Inflammatory macrophage (primary cell): Measurements from ENCODE around the gene SAMD7.

Source experiments
- DNase-seq, 2 donors: peaks; one replicate each; pipeline ENCODE4 v3.0.0-alpha.2; 2020 to 2022
- total RNA-seq, 18 experiments: gene quantifications; one replicate each; lab custom pipeline; 2026; ENCODE audit warnings: mixed read lengths in 6 of 18, inconsistent platforms in 2 of 18; lab: John Stamatoyannopoulos, UW

SAMD7 gene, protein sequence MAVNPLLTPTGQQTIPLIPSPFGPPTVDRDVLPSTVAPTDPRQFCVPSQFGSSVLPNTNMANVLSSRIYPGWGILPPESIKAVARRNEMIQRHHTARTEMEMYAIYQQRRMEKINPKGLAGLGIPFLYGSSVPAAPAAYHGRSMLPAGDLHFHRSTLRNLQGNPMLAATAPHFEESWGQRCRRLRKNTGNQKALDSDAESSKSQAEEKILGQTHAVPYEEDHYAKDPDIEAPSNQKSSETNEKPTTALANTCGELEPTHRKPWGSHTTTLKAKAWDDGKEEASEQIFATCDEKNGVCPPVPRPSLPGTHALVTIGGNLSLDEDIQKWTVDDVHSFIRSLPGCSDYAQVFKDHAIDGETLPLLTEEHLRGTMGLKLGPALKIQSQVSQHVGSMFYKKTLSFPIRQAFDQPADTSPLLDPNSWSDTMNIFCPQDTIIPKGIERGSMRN
- total RNA-seq, result 0 to 0.10 (median 0) reads per million in 18 experiments

DNA sequence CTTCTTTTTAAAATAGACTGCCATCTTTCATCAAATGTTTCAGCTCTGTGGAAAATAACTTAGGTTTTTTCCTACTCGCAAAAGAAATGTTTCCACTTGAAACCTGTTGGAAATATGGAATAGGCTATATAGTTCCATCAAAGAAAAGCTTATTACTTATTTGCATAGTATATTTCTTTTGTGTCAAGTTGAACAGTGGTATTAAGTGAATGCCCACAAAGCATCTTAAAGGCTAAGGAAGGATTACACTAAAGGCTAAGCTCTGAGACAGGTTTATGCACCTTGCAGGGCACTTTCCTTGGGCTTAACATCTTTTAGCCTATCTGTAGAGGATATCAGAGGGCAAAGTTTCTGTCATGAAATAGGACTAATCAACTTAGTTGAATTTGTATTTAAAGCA is at the start of gene SAMD7:
TSS of gene SAMD7 (plus strand) at position 301 of the 400 bp plus-strand sequence. CDS start 7,927 bp downstream, outside the sequence.
- DNase-seq, result no peak

DNA sequence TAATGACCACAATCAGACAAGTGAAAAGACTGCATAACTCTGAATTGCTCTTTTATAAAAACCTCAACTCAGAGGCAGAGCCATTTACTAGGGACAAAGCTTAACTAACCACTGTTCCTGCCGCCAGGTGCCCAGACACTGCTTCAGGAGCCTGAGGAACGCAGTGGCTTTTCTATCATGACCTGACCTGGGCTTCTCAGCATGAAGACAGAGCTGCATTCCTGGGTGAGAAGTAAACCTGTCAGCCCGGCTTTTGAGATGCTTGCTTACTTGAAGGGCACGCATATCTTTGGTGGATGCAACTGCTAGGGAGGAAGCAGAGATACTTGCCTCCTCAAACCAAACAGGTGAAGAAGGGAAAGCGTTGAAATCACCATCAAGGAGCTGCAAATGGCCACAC is 49.5 kb upstream of the SAMD7 start:
- no peak for DNase-seq

DNA sequence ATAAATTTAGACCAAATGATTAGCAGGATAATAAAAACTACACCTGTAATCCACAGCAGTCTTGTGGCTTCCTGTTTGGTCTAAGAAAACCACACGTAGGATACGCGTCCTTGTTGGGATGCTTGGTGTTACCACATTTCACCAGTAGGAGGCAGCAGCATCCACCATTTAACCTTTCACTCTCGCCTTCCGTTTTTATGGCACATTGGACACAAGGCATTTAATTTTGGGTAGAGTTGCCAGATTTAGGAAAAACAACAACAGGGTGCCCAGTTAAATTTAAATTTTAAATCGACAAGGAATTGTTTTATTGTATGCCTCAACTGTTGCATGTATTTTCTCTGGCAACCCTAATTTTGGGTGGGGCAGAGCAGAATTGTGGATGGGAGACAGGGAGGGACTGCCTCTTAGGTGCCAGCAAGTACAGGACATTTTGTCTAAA is 47.9 kb upstream of the SAMD7 start:
- peak; percentile 85 for DNase-seq

DNA sequence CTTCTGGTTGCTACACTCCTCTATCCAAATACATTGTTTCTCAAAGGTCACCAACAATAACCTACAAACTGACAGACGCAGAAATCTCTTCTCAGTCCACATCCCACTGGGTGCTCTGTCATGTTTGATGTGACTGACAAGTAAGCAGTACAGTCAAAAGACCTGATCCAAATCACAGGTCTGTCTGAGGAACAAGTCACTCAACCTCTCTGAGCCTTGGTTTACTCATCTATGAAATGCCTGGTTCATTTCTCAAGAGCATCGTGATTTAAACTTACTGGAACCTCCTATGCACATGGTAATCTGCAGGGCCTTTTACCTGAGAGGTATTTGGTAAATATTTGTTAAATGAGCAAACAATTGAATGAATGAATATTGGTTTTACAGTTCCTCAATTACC is 47.1 kb upstream of the SAMD7 start:
- no peak for DNase-seq

DNA sequence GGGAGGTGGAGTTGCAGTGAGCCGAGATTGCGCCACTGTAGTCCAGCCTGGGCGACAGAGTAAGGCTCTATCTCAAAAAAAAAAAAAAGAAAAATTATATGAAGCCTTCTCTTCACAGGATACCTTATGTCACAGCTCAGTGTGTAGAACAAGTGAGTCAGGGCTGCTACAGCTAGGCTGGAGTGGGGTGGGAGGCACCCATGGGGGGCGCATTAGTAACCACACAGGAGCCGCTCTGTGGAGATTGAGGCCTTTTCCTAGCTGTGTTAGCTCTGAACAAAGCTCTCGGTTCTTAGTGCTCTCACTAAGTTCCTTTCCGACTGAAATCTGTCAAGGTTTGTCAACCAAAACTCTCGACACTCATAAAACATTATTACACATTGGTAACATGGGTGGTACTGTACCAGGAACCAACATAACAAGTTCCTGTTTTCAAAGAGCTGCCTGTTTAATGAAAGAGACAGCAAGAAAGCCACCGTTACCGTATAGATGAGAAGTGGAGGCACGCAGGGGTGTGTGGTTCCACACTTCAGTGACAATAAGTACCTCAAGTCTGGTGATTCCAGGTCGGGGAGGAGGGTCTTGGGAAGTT is 46.1 kb upstream of the SAMD7 start:
- peak; percentile 50 to 80 for DNase-seq

DNA sequence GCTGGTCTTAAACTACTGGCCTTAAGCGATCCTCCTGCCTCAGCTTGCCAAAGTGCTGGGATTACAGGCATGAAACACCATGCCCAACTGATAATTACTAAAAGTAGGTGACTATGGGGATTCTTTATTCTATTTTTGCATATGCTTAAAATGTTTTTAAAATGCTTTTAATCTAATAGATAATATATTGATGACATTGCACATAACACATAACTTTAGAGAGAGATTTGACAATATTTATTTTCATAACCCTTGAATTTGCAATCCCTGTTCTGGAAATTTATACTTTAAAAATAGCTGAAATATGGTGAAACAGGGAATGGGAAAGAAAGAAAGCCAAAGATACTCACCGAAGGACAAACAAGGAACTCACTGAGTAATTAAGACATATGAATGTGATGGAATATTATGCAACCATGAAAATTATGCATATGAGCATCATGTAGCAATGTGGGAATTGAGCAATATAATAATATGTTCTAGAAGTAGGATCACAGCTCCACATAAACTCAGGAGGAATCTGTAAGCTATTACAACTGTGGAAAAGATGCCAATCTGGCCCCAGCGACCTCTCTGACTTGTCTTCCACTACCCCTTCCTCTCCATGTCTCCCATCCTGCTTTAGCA is 43.7 kb upstream of the SAMD7 start:
- peak in 1 of 2 donors; percentile 66 for DNase-seq

DNA sequence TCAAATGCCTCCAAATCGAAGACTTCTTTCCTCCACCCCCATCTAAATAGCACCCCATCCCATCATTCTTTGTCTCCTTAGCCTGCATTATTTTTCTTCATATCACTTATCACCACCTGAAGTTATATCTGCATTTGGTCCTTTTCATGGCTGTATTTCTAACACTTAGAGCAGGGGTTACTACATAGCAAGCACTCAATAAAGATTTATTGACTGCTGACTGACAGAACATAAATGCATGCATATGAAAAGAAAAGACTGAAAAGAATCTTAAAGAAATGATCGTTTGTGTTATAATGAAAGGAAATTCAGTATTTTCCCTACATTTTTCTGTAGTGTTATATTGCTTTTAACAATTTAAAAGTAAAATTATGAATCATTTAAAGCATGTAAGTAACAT is 43.0 kb upstream of the SAMD7 start:
- no peak for DNase-seq

DNA sequence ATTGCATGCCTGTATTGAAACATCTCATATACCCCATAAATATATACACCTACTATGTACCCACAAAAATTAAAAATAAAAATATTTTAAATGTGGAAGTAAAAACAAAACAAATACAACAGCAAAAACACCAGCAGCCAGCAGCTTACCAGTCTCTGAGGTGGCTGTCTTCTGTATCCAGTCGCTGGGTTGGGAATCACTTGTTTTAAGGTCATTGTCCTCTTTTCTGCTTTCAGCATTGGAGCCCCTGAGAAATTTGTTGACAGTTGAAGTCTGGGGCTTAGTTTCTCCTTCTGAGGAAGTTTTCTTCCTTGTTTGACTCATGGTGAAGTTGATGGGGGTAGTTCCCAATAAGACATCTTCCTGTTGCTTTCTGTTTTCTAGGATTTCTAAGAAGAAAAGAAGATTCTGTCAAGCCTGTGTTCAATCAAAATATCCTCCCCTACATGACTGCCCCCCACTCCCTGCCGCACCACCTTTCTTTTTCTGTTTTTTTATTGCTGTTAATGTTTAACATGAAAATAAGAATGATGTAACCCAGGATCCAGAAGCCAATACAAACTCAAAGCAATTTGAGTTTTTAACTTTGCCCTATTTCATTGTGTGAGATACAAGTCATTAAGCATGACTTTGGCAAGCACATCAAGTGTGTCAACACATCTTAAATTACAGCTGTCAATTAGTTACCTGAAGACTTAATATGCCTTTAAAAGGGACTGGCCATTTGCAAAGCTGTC is 41.7 kb upstream of the SAMD7 start, which contains the start of gene LRRC31:
TSS of gene LRRC31 (minus strand) at position 452 of the 737 bp plus-strand sequence. CDS start at position 324, 128 bp downstream.
- DNase-seq, result no peak

DNA sequence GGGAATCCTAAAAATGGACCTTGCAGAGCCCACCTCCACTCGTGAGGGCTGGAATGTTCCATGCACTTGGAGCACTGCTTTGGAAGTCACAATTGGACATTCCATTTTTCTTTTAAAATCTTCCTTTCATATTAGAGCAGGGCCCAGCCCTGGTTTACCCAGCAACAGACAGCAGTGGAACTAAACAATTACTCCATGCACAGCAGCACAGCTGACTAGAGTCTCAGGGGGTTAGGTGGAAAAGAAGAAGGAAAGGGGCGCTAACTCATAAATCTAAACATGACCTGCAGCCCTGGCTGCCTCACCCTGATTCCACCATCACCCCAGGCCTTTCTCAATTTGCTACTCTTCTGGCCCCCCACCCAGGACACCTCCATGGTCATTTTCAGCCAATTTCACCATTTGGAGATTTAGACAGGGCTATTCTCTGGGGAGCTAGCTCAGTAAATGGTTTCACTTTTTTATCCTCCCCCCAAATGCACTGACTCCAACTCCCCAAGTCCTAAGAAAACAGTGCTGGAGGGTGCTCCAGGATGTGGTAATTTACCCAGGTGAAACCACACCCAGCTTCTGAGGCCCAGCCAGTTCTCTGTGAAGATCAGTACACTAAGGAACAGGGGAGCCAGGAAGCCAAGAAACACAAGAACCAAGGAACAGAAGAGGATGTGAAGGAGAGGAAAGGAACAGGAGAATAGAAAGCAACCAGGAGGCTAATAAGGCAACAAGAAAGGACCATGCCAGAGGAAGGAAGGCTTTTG is 40.1 kb upstream of the SAMD7 start:
- DNase-seq, result no peak

DNA sequence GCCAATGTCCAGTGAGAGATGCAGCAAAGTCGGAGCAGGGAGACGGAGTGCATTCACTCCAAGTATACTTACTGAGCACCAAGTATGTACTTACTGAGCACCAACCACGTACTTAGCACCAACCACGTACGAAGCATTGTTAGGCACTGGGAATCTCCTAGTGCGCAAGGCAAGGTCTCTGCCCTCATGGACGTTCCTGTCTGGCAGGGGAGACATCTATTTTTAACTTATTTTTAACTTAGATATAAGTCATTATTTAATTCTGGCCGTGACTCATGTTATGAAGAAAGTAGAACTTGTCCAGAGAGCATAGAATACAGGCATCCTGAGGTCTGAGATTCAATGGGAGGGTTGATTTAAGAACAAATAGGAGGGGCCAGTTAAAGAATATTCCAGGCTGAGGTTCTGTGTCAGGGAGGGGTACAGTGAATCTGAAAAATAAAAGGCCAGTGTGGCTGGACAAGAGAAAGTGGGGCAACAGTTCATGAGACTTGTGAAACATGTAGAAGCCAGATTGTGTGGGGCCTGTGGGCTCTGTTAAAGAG is 32.3 kb upstream of the SAMD7 start:
- no peak for DNase-seq

DNA sequence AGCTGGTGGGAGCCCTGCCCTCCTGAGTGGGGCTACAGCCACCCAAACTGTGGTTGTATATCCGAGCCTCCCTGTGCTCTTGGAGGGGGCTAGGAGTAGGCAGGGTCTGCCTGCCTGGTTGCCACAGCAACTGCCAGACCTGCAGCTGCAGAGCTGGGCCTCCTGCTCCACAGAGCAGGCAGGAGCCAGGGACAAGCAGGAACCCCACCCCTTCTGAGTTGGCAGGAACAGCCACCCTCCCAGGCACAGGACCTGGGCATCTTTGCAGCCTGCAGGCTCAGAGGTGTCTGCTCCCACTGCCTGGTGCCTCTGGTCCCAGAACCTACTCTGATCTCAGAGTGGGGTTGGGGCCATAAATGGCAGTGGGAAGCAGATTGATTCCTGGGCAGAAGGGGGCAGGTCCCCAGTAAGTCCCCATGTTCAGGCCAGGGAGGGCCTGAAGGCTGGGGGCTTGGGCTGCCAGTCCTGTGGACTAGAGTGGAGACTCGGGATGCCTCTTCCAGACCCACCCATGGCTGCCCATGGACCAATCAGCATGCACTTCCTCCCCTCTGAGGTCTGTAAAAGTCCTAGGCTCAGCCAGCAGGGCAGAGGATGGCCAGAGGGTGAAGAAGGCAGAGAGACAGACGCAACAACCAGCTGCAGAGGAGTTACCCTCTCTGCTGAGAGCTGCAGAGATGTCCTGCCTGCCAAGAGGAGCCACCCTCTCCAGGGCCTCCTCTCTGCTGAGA is 31.4 kb upstream of the SAMD7 start:
- no peak for DNase-seq

DNA sequence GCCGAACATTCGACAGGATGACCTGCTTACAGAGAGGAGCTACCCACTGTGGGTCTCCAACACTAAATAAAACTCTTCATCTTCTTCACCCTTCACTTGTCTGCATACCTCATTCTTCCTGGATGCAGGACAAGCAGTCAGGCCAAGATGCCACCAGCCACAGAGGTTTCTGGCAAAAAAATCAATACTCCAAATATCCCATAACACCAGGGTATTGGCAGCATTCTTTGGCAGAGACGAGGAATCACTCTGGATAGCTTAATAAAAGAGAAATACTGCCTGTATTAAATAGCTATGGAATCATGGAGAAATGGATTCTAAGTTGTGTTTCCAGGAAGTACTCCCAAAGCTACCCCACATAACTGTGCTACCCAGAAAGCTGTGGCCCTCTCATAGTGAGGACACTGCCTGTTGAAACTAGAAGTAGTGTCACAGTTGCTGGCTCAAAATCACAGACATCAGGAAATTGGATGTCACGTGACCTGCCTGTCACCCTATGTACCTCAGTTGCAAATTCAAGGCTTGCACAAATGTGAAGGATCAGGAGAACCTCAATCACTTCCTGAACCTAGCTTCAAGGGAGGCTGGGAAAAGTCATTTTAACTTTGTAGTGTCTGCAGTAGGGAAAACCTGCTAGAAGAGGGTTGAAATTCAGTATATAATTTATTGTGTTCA is 30.7 kb upstream of the SAMD7 start:
- DNase-seq, result peak; percentile 5 to 11

DNA sequence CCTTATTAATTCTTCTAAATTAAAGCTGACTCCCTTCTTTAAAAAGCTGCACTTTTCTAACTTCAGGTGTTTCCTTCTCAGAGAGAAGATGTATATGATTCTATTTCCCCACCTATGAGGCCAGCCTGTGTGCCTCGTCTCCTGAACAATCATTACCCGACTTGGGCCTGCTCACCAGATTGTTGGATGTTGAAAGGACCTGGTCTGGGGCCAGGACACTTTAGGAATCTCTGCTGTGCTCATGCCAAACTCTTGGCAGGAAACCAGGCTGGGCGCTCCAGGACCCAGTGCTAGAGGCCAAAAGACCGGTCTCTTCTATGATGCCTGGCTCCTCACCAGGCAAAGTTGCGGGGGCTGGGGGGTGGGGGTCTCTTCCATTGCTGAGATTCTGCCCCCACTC is 24.7 kb upstream of the SAMD7 start:
- no peak for DNase-seq

DNA sequence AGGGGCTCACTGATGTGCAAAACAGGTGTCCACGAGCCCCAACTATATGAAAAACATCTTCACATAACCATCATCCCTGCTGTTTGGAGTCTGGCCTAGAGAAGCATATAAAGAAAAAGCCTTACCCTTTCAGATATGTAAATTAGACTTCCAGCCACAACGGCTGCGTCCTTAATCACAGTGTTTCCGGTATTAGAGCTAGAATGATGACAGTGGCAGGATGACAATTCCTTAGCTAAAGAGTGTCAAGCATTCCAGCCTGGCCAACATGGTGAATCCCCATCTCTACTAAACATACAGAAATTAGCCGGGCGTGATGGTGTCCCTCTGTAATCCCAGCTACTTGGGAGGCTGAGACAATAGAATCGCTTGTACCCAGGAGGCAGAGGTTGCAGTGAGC is 19.5 kb upstream of the SAMD7 start:
- DNase-seq, result no peak

DNA sequence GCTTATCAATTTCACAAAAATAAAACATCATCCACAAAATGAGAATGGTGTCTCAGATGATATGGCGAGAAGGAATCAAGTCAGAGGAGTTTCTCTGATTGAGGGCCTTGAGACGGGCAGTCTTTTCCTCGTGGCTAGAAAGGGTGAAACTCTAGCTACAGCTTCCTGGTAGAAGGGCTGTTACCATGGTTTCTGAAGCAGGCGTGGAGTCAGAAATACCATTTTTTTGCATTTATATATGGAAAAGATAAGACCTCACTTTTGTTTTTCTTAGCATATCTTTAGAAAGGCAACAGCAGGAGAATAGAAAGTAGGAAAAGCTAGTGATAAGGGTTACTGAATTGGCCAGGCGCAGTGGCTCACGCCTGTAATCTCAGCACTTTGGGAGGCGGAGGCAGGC is 17.3 kb upstream of the SAMD7 start:
- no peak for DNase-seq

DNA sequence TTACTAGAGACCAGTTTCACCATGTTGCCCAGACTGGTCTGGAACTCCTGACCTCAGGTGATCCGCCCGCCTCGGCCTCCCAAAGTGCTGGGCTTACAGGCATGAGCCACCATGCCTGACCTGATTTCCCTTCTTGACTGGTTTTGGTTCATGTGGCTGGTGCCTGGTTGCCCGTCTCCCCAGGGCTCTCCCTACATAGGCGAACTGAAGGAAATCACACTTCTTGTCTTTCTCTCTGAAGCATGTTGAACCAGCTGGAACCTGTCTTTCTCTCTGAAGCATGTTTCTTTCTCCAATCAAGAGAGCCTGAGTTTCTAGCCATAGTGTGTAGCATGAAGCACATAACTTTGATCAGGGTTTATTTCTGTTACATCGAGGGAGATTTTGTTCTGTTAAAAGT is 16.3 kb upstream of the SAMD7 start:
- DNase-seq, result no peak

DNA sequence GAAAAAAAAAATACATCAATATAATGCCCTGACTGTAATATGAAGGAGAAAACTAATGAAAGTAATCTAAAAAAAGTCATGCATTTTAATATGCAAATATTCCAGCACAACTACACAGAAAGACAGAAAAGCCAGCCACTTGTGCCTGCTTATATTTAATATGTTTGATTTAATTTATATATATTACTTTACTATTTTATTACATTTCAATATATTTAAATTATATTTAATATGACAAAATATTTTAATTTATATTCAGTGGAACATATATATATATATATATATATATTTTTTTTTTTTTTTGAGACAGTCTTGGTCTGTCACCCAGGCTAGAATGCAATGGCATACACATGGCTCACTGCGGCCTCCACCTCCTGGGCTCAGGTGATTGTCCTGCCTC is 14.1 kb upstream of the SAMD7 start:
- no peak for DNase-seq

DNA sequence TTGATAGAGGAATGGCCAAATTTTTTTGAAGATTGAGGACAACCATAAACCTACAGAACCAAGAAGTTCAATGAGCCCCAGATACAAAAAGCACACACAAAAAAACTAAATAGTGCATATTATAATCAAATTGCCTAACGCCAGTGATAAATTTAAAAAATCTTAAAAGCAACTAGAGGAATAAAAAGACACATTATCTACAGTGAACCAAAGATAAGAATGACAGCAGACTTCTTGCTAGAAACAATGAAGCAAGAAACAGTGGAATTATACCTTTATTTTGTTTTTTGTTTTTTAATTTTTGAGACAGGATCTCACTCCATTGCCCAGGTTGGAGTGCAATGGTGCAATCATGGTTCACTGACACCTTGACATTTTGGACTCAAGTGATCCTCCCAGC is 9.9 kb upstream of the SAMD7 start:
- DNase-seq, result no peak

DNA sequence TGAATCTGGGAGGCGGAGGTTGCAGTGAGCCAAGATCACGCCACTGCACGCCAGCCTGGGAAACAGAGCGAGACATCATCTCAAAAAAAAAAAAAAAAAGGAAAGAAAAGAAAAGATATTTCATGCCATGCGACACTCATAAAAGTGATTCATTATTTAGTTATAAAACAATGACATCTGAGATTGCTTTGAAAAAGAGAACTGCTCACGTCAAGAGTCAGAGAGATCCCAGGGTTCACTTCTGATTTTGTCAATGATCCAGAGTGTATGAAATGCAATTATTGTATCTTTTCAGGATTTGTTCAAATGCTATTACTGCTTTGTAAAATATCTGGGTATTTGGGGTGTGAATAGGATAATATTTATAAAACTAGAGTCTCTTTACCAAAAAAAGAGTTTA is 6.0 kb upstream of the SAMD7 start:
- DNase-seq, result no peak

DNA sequence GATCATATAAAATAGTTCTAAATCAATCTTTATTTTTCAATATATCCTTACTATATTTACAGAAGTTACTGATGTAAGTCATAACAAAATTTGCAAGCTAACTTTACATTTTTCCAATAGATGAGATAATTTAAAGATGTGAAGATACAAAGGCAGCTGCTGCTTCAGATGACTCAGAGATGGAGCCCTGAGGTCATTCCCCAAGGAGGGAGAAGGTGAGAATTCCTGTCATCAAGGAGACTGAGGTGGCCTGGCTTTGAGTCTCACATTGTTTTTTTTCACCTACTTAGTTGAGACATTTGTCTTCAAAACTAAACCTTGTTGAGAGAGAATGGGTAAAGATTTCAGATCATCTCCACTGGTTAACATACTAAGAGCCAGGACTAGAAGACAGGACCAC is 3.9 kb upstream of the SAMD7 start:
- DNase-seq, result no peak
